ENCODE data around the gene SCTR. TPM values are rescaled to one million over a fixed set of nuclear protein-coding genes. Genes with fewer than 3 reads are reported as not detected.

The SCTR gene
- total RNA-seq, 1 experiment from 2014 or later: not detected

DNA sequence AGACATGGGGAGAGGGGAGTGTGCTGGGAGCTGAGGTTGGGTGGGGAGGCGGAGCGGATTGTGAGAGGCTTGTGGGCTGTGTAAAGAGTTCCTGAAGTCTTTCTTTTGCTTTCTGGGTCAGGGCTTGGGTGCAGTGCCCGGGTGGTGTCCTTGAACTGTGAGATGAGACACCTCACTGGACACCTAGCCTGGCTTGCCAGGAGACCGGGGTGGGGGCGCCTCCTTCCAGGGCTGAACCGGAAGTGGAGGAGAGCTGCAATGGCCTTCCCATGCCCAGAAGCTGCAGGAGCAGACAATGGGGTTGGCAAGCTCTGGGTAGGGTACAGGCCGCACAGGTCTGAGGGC, 88.4 kb downstream of the SCTR start:
- no peak overlapping the region for H3K4me3 ChIP-seq (ENCODE audit: low read depth in 2 of 2, low read length in 2 of 2)
- intact Hi-C loops (cut with micrococcal nuclease; ENCODE audit: unreplicated experiment) (no loop called here), in situ Hi-C loops (cut with HindIII; ENCODE audit: low pct_unique_long_range_greater_than_20kb, low sequenced_read_pairs) (no loop called here)
- TF ChIP-seq, protein P1, sequence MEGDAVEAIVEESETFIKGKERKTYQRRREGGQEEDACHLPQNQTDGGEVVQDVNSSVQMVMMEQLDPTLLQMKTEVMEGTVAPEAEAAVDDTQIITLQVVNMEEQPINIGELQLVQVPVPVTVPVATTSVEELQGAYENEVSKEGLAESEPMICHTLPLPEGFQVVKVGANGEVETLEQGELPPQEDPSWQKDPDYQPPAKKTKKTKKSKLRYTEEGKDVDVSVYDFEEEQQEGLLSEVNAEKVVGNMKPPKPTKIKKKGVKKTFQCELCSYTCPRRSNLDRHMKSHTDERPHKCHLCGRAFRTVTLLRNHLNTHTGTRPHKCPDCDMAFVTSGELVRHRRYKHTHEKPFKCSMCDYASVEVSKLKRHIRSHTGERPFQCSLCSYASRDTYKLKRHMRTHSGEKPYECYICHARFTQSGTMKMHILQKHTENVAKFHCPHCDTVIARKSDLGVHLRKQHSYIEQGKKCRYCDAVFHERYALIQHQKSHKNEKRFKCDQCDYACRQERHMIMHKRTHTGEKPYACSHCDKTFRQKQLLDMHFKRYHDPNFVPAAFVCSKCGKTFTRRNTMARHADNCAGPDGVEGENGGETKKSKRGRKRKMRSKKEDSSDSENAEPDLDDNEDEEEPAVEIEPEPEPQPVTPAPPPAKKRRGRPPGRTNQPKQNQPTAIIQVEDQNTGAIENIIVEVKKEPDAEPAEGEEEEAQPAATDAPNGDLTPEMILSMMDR (IDR thresholded peaks at IDR 0.05): no peak
- no peak for TF ChIP-seq TCF7L2 (IDR thresholded peaks at IDR 0.05; ENCODE audit: low read depth, low read length)
- no peak for TF ChIP-seq POLR2AphosphoS5 (IDR thresholded peaks at IDR 0.05; ENCODE audit: low read depth, low read length)
- TF ChIP-seq, protein P2, sequence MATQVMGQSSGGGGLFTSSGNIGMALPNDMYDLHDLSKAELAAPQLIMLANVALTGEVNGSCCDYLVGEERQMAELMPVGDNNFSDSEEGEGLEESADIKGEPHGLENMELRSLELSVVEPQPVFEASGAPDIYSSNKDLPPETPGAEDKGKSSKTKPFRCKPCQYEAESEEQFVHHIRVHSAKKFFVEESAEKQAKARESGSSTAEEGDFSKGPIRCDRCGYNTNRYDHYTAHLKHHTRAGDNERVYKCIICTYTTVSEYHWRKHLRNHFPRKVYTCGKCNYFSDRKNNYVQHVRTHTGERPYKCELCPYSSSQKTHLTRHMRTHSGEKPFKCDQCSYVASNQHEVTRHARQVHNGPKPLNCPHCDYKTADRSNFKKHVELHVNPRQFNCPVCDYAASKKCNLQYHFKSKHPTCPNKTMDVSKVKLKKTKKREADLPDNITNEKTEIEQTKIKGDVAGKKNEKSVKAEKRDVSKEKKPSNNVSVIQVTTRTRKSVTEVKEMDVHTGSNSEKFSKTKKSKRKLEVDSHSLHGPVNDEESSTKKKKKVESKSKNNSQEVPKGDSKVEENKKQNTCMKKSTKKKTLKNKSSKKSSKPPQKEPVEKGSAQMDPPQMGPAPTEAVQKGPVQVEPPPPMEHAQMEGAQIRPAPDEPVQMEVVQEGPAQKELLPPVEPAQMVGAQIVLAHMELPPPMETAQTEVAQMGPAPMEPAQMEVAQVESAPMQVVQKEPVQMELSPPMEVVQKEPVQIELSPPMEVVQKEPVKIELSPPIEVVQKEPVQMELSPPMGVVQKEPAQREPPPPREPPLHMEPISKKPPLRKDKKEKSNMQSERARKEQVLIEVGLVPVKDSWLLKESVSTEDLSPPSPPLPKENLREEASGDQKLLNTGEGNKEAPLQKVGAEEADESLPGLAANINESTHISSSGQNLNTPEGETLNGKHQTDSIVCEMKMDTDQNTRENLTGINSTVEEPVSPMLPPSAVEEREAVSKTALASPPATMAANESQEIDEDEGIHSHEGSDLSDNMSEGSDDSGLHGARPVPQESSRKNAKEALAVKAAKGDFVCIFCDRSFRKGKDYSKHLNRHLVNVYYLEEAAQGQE (IDR thresholded peaks at IDR 0.05; ENCODE audit: insufficient read depth in 1 of 2, low read depth in 2 of 2, low read length in 1 of 2): no peak
- TF ChIP-seq SIN3A (IDR thresholded peaks at IDR 0.05; ENCODE audit: borderline replicate concordance, insufficient read depth, low read depth, low read length): no peak
- H3K36me3 ChIP-seq (ENCODE audit: control insufficient read depth, insufficient read depth, low read length): no peaks in the 10 kb centered on the region
- ChIA-PET POLR2A (no interaction called here), CTCF (no interaction called here)
- no peaks in the 10 kb centered on the region; the same call in 1 of the 2 replicates for H3K27me3 ChIP-seq (ENCODE audit: control insufficient read depth, insufficient read depth, low read length)
- H3K4me1 ChIP-seq (ENCODE audit: control insufficient read depth, insufficient read depth, low read length): no peaks in the 10 kb centered on the region; the same call in 1 of the 2 replicates
- H3K9me3 ChIP-seq (ENCODE audit: control insufficient read depth, insufficient read depth, low read depth, low read length): no peaks in the 10 kb centered on the region
- no peak overlapping the region for H3K27ac ChIP-seq (ENCODE audit: low read length)
- ATAC-seq: no peak
- BruUV-seq (replicated peaks): no TSS peak
- DNase-seq (ENCODE audit: low read depth, low spot score): no peak

- no peaks in the 10 kb centered on the region for H3K9me3 ChIP-seq (ENCODE audit: control insufficient read depth, insufficient read depth, low read depth, low read length)
- ATAC-seq (no peak), DNase-seq (ENCODE audit: low read depth, low spot score) (no peak)
- H3K27me3 ChIP-seq (ENCODE audit: control insufficient read depth, insufficient read depth, low read length): no peaks in the 10 kb centered on the region; the same call in 1 of the 2 replicates
- TF ChIP-seq SIN3A (IDR thresholded peaks at IDR 0.05; ENCODE audit: borderline replicate concordance, insufficient read depth, low read depth, low read length) (no peak), POLR2AphosphoS5 (IDR thresholded peaks at IDR 0.05; ENCODE audit: low read depth, low read length) (no peak), TCF7L2 (IDR thresholded peaks at IDR 0.05; ENCODE audit: low read depth, low read length) (no peak)
- TF ChIP-seq, protein P2 (IDR thresholded peaks at IDR 0.05; ENCODE audit: insufficient read depth in 1 of 2, low read depth in 2 of 2, low read length in 1 of 2): no peak
- TF ChIP-seq, protein P1 (IDR thresholded peaks at IDR 0.05): no peak
- H3K4me1 ChIP-seq (ENCODE audit: control insufficient read depth, insufficient read depth, low read length): no peaks in the 10 kb centered on the region; the same call in 1 of the 2 replicates
- ChIA-PET POLR2A (no interaction called here), CTCF (interaction anchor here (0.7 kb wide), 1 partner anchor 21 kb away, joined by 4 read pairs; no protein-coding TSS in a partner anchor)
- in situ Hi-C loops (cut with HindIII; ENCODE audit: low pct_unique_long_range_greater_than_20kb, low sequenced_read_pairs) (no loop called here), intact Hi-C loops (cut with micrococcal nuclease; ENCODE audit: unreplicated experiment) (no loop called here)
- no peak overlapping the region for H3K27ac ChIP-seq (ENCODE audit: low read length)
- H3K4me3 ChIP-seq (ENCODE audit: low read depth in 2 of 2, low read length in 2 of 2): no peak overlapping the region
- BruUV-seq (replicated peaks): no TSS peak
- no peaks in the 10 kb centered on the region for H3K36me3 ChIP-seq (ENCODE audit: control insufficient read depth, insufficient read depth, low read length)
Observed at GRCh38 chr2:119435081-119435952, 89.0 kb downstream of the SCTR start.

All from Panc1 (cell line).